ENCODE results near the gene CIDEA. TPM values are rescaled to one million over a fixed set of nuclear protein-coding genes. Genes with fewer than 3 reads are reported as not detected.

CIDEA gene
- polyA plus RNA-seq, 3 donors, result not detected

GRCh38 chr18:12287684-12288402 is 33.7 kb downstream of the CIDEA start:
- peak in 4 of 11 donors; percentile 29 to 40 (median 36) for DNase-seq (ENCODE audit: extremely low read depth in 1 of 11, low read depth in 9 of 11, low spot score in 4 of 11)

DNA sequence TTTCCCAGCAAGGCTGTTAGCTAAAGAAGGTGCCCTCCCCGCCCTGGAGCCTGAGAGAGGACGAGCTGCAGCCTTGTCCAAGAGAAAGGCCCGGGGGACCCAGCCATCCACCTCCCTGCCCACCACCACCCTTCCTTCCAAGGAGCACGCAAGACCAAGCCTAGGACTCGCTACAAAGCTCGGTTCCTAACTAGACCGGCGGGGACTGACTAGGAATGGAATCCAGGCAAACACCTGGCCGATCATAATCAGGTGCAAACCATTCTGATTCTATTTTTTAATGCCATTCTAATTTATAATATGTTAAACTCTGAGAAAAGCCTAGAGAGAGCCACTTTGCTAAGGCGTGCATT is 34.2 kb downstream of the CIDEA start:
- DNase-seq (ENCODE audit: extremely low read depth in 1 of 11, low read depth in 9 of 11, low spot score in 4 of 11), result no peak

GRCh38 chr18:12290086-12290485 is 35.9 kb downstream of the CIDEA start:
- no peak for DNase-seq (ENCODE audit: extremely low read depth in 1 of 11, low read depth in 9 of 11, low spot score in 4 of 11)

DNA sequence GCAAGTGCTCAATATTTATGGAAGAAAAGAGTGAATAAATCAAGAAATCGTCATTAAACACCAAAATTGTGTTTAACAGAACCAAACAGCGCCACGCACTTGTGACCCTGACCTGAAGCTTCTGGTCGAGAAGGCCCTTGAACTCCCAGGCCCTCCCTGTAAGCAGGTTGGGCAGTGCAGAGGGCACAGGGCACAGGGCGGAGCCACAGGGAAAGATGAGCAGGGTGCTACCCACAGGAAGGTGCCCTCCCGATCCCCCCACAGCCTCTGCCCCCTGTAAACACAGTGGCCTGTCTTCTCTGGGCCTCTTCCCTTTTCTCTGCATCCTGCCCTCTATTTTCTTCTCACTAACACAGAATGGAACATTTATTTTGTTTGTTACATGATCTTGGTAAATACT is 37.0 kb downstream of the CIDEA start:
- DNase-seq (ENCODE audit: extremely low read depth in 1 of 11, low read depth in 9 of 11, low spot score in 4 of 11), result no peak

GRCh38 chr18:12291690-12292089 is 37.5 kb downstream of the CIDEA start:
- no peak for DNase-seq (ENCODE audit: extremely low read depth in 1 of 11, low read depth in 9 of 11, low spot score in 4 of 11)

DNA sequence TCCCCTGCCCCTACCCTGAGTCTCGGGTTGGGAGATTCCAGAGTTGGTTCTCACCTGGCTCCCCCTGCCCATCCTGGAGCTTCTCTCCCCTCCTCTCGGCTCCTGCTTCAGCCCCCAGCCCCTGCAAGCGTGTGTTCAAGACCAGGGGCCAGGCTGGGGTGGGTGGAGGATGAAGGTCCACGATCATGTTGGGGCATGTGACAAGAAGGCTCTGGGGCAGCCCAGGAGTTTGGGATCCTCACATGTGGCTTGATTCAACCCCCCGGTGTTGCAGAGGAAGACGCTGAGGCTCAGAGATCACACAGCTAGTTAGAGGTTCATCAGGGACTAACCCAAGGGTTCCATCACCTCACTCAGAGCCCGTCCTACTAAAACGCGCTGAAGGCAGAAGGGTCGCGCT is 39.7 kb downstream of the CIDEA start:
- no peak for DNase-seq (ENCODE audit: extremely low read depth in 1 of 11, low read depth in 9 of 11, low spot score in 4 of 11)

- no peak for DNase-seq (ENCODE audit: extremely low read depth in 1 of 11, low read depth in 9 of 11, low spot score in 4 of 11)
Measured at GRCh38 chr18:12295389-12296086, 41.4 kb downstream of the CIDEA start.

GRCh38 chr18:12296087-12296403 is 41.9 kb downstream of the CIDEA start:
- DNase-seq (ENCODE audit: extremely low read depth in 1 of 11, low read depth in 9 of 11, low spot score in 4 of 11), result no peak

GRCh38 chr18:12296457-12296856 is 42.3 kb downstream of the CIDEA start:
- DNase-seq (ENCODE audit: extremely low read depth in 1 of 11, low read depth in 9 of 11, low spot score in 4 of 11), result no peak

- DNase-seq (ENCODE audit: extremely low read depth in 1 of 11, low read depth in 9 of 11, low spot score in 4 of 11), result no peak
Measured at GRCh38 chr18:12299862-12300261, 45.7 kb downstream of the CIDEA start.

DNA sequence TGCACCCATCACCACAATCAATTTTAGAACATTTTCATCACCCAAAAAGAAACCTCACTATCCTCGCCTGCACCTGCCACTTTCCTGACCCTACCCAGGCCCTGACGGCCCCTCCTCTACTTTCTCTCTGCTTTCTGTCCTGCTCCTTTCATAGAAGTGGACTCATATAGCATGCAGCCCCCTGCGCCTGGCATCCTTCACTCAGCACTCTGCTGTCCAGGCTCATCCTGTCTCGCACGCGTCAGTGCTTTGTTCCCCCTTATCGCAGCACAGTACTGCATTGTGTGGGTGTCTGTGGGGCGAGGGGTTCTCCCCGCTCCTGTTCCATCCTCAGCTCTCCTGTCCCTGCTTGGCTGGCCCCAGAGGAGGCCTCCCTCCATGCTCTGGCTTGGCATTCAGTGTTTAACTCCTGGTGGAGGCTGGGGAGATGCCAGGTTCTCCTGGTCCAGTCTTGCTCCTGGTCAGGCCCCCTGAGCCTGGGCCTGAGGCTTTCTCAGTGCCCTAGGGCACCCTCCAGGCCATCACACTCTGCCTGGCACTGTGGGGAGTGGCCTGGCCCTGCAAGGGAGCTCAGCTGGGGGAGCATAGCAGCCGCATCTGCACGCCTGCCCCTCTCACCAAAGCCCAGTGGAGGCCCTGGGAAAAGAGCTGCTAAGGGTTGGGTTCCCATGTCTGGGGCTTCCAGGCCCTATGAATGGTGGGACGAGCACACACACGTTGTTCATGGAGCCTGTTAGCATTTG is 47.3 kb downstream of the CIDEA start:
- no peak for DNase-seq (ENCODE audit: extremely low read depth in 1 of 11, low read depth in 9 of 11, low spot score in 4 of 11)

DNA sequence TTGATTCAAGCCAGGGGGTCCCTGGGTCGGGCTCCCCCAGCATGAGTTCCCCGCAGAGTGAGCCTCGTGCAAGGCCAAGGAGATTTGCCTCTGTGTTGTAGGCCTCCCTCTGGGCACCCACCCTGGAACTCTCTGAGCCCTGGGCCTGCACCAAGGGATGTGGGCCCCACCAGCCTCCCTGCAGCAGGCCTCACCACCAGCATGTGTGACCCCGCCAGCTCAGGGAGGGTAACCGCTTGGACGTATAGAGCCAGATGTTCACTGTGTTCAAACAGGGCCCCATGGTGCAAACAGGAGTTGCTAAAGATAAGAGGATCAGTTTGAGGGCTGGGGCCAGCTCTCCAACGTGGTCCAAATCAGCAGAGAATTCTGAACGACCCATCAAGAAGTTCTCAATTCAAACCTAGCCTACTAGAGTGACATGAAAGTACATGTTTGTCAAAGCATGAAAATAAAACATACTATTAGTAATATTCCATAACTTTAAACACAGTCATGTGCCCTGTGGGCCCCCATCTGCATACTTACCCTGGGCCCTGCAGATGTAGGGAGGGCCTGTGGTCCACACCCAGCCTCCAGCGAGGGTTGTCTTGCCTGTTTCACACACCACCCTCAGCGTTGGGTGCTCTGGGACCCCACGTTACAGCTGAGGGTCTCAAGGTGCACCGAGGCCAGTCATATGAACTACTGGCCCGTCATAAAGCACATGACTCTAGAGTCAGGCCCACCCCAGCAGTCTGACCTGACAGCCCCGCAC is 48.4 kb downstream of the CIDEA start:
- no peak for DNase-seq (ENCODE audit: extremely low read depth in 1 of 11, low read depth in 9 of 11, low spot score in 4 of 11)

DNA sequence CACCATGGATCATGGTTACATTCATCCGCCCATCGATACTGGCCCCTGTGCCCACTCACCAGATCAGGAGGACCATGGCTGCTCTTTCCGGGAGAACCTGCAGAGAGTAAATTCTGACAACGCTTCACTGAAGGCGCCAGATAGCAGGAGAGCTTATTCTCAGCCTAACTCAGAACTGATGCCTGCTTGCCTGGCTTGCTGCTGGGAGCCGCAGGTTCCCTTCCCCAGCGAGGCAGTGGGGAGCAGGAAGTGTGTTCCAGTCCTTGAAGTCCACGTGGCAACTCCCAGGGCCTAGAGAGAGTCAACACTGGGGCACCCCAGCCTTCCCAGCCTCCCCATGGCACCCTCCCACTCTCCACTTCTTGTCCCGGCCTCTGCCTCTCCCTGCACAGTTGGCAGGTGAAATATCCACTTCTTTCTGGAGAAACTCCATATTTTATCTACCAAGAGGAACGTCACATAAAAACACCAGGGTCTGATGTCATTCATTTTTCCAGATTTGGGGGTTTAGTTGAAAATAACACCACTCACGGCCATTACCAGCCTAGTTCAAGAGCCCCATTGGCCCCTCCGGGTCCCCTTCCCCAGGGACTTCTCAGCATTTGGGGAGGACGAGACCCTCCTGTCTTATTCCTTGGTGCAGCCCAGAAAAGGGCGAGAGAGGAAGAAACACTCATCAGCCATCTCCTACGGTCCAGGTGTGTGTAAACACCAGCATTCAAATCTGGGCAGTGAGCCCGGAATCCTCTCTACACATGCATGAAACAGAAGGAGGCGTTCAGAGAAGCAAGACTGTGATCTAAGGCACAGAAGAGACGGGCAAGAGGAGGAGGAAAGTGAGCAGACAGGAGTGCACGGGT is 50.4 kb downstream of the CIDEA start:
- DNase-seq (ENCODE audit: extremely low read depth in 1 of 11, low read depth in 9 of 11, low spot score in 4 of 11), result no peak

DNA sequence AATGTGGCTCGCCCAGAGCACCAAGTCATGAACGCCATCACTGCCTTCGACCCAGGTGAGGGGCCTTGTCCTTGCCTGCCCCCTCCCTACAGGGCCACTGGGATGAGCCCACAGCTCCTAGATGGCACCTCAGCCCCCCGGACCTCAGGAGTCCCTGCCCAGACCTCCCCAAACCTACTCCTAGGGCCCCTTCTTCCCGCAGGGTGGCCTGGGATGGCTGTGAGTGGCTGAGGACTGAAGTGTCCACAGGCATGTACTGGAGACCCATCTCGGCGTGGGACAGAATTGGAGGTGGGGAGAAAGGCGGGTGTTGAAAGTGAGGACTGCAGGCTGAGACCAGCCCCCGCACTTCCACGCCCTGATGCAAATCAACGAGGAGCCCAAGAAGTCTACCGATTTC is 51.0 kb downstream of the CIDEA start:
- DNase-seq (ENCODE audit: extremely low read depth in 1 of 11, low read depth in 9 of 11, low spot score in 4 of 11), result no peak

- DNase-seq (ENCODE audit: extremely low read depth in 1 of 11, low read depth in 9 of 11, low spot score in 4 of 11), result no peak
Measured at GRCh38 chr18:12305930-12306629, 51.9 kb downstream of the CIDEA start.

DNA sequence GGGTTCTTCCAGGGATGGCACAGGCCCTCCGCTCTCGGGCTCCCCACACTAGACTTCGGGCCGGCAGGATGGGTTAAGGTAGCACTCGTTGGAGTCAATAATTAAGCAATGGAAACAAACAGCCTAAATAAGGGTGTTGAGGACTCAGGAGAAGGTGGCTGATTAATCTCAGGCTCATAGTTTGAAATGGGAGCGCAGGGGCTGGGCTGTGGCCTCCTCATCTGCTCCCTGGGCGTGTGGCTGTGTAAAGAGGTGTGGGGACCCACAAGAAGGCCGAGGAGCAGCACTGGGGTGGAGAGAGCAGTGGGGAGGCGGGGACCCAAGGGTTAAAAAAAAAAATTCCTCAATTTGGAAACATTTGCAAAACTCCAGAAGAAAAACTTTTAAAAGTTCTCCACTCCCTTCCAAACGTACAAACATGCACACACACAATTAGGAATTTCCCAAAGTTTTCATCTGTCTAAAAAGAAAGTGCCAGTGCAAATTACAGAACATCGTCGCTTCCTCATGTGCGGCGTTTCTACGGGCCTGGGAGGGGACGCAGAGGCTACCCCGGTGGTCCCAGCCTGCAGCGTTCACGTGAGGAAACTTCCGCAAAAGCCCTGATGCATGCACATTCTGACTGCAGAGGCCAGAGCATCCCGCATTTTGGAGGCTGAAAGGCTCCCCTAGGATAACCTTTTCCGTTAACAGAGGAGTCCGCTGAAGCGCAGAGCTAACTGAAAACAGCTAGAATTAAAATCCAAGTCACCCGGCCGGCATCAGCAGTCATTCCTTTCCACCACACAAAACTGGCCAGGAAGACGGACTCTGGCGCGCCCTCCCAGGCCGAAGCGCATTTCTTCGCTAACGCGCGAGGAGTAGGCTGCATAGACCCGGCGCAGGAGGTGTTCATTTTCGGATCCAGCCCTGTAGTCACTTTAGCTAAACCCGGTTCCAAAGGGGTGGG is 52.9 kb downstream of the CIDEA start:
- peak in 3 of 11 donors; percentile 26 to 37 (median 29) for DNase-seq (ENCODE audit: extremely low read depth in 1 of 11, low read depth in 9 of 11, low spot score in 4 of 11)
